GM12878 (cell line): ENCODE results near the gene SSPN. TPM values are rescaled to one million over a fixed set of nuclear protein-coding genes. Genes with fewer than 3 reads are reported as not detected.

Source experiments
- ATAC-seq: fragments of 200-7000 bp; cut with Tn5 transposase; 3 replicates; pipeline ENCODE4 v1.9.1; 2020; ENCODE audit warnings: mild to moderate bottlenecking, moderate library complexity
- BruUV-seq: library from RNA; stranded (reverse); fragments of 400-500 nt; replicated peaks from 2 replicates; lab custom pipeline; 2021; lab: Mats Ljungman, UMichigan
- CTCF ChIA-PET: fragments of 300-600 bp; sonication (Branson Sonifier 250); formaldehyde crosslinking; extraction: SDS; loops from one replicate; lab custom pipeline; 2021; ENCODE audit warnings: inconsistent platforms; lab: Yijun Ruan, JAX
- POLR2A ChIA-PET: fragments of 350-600 bp; formaldehyde crosslinking; extraction: SDS; loops from one replicate; lab custom pipeline; 2021; ENCODE audit warnings: inconsistent platforms; lab: Charles Lee
- RAD21 ChIA-PET: fragments of 300-600 bp; sonication (Branson Sonifier 250); formaldehyde crosslinking; loops from one replicate; lab custom pipeline; 2023; ENCODE audit warnings: antibody characterized with exemption; ENCODE audit not compliant: unreplicated experiment; lab: Charles Lee
- SMC1A ChIA-PET: fragments of 300-600 bp; sonication (Branson Sonifier 250); formaldehyde crosslinking; loops from one replicate; lab custom pipeline; 2023; ENCODE audit not compliant: unreplicated experiment, uncharacterized antibody; lab: Charles Lee
- DNase-seq: peaks from one replicate; pipeline ENCODE4 v3.0.0-alpha.2; 2011; ENCODE audit warnings: low read depth, low spot score
- FAIRE-seq: peaks from 3 replicates; lab custom pipeline; 2011; peaks lifted over from hg19 to GRCh38; lab: Jason Lieb, UNC
- H2AFZ ChIP-seq: 2 replicates; pipeline ENCODE4 v1.6.0; 2011; ENCODE audit warnings: low read depth, low read length, control low read depth; ENCODE audit not compliant: control insufficient read depth
- H3K27ac ChIP-seq: 2 replicates; pipeline ENCODE4 v1.5.1; 2011; ENCODE audit warnings: control low read depth; ENCODE audit not compliant: control insufficient read depth, insufficient read depth
- H3K27me3 ChIP-seq, 2 experiments: replicated peaks in 1 of 2; 2 replicates each; pipeline versions ENCODE4 v1.6.0 to v1.6.1; 2011; ENCODE audit warnings: low read length in 1 of 2; ENCODE audit not compliant: control insufficient read depth in 2 of 2, insufficient read depth in 2 of 2
- H3K36me3 ChIP-seq, 2 experiments: 2 replicates each; pipeline ENCODE4 v1.5.1; 2011; ENCODE audit warnings: low read length in 1 of 2; ENCODE audit not compliant: control insufficient read depth in 2 of 2, insufficient read depth in 2 of 2
- H3K4me1 ChIP-seq: 2 replicates; pipeline ENCODE4 v1.6.1; 2011; ENCODE audit warnings: mild to moderate bottlenecking, low read length, moderate library complexity, mixed read lengths; ENCODE audit not compliant: control insufficient read depth, insufficient read depth
- H3K4me2 ChIP-seq: 2 replicates; pipeline ENCODE4 v1.6.0; 2011; ENCODE audit warnings: control low read depth; ENCODE audit not compliant: control insufficient read depth, insufficient read depth
- H3K4me3 ChIP-seq: fragments of 200-600 bp; sonication (generic); 2 replicates; pipeline ENCODE4 v1.5.1; 2016
- H3K79me2 ChIP-seq: 2 replicates; pipeline ENCODE4 v1.6.0; 2011; ENCODE audit warnings: low read length; ENCODE audit not compliant: control insufficient read depth, insufficient read depth
- H3K9ac ChIP-seq: 2 replicates; pipeline ENCODE4 v1.8.0; 2011; ENCODE audit warnings: low read length, control low read depth, mixed read lengths; ENCODE audit not compliant: control insufficient read depth, insufficient read depth
- H3K9me3 ChIP-seq: replicated peaks from 3 replicates; pipeline ENCODE4 v1.5.1; 2011; ENCODE audit warnings: mild to moderate bottlenecking, low read length; ENCODE audit not compliant: control insufficient read depth, insufficient read depth
- H4K20me1 ChIP-seq: 2 replicates; pipeline ENCODE4 v1.6.0; 2011; ENCODE audit not compliant: control insufficient read depth, insufficient read depth
- ESRRA ChIP-seq: IDR thresholded peaks from 2 replicates; pipeline ENCODE4 v1.6.1; 2012; ENCODE audit warnings: mild to moderate bottlenecking, low read length, improper control_type of control experiment
- PAX5 ChIP-seq: IDR thresholded peaks from 2 replicates; pipeline ENCODE4 v1.6.1; 2011; ENCODE audit warnings: low read depth, low read length, borderline replicate concordance
- SPI1 ChIP-seq: IDR thresholded peaks from 2 replicates; pipeline ENCODE4 v1.6.1; 2011; ENCODE audit warnings: low read depth, mild to moderate bottlenecking, low read length, moderate library complexity, borderline replicate concordance; ENCODE audit not compliant: insufficient read depth
- ZBED1 ChIP-seq: IDR thresholded peaks from 2 replicates; pipeline ENCODE4 v1.6.1; 2016; ENCODE audit warnings: borderline replicate concordance
- WGBS: methylation state at CpG from one replicate; pipeline ENCODE4 v1.1.6; 2016; ENCODE audit warnings: low lambda C conversion rate; ENCODE audit not compliant: insufficient replicate concordance, insufficient coverage; ENCODE audit errors: missing lambda C conversion rate; 5-methylcytosine and 5-hydroxymethylcytosine counted together
- in situ Hi-C: fragments of 300-500 bp; cut with MboI; formaldehyde crosslinking; loops from 9 replicates; pipeline ENCODE4 v1.14.3; 2018; ENCODE audit warnings: mixed read lengths
- intact Hi-C: fragments of 100-400 bp; cut with micrococcal nuclease; formaldehyde crosslinking; loops from one replicate; pipeline ENCODE4 v1.14.2; 2022; ENCODE audit not compliant: unreplicated experiment
- polyA plus RNA-seq, 11 experiments: library from polyadenylated mRNA; depleted of rRNA in 4 of 11; unstranded in 6 of 11; stranded (reverse) in 5 of 11; fragments of >200 nt; fragmentation: Nextera tagmentation in 4 of 11; fragmentation: Illumina TruSeq in 1 of 11; extraction: Ambion mirVana in 4 of 11; extraction: Trizol in 1 of 11; gene quantifications; 1 replicate in 1 of 11; 2 replicates in 10 of 11; pipeline versions ENCODE4 v1.2.1 to v1.2.3, GENCODE V29; 2011 to 2016; ENCODE audit warnings: inconsistent platforms in 2 of 11, missing spikeins in 2 of 11, low read depth in 1 of 11
- total RNA-seq, 4 experiments: library from RNA; depleted of rRNA in 3 of 4; stranded (reverse); fragments of >200 nt in 3 of 4; fragmentation: Illumina TruSeq in 1 of 4; extraction: Trizol in 1 of 4; gene quantifications; 2 replicates each; pipeline versions ENCODE4 v1.2.1 to v1.2.3, GENCODE V29; 2013 to 2021
- TF ChIP-seq, protein P1 (sequence below): fragments of 450-650 bp; IDR thresholded peaks from 2 replicates; pipeline ENCODE4 v1.6.1; 2017; ENCODE audit warnings: low read depth, mild to moderate bottlenecking, moderate library complexity

Gene SSPN
- total and polyA plus RNA-seq, 10 of the 15 experiments (the other 5 are each of a cell fraction or from before 2014, with no cell fraction given) = 0.04 to 0.41 (median 0.28) TPM; not detected in 5

DNA sequence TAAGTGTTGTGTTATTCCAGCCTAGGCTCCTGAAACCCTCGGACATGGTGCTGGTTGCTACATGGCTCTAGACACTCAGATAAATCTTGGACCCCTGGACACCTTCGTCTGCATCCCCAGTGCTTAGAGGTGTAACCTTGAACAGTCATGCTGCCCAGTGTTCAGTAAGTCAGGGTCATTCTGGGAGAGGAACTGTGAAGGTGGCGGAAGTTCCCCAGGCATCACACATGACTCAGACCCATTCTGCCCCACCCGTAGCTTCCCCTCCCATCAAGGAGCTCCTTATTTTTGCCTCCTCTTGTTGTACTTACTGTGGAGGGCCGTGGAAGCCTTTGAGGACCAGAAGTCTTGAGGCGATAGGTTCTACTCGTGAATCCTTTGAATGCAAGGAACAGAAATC, 18.1 kb upstream of the SSPN start:
- Histone ChIP-seq H3K4me2 (no peak overlapping the region), H3K4me1 (peaks cover 4% of the 10 kb centered on the region), H3K9me3 (no peaks in the 10 kb centered on the region; the same call in 2 of the 3 replicates), H3K27me3 (peaks cover 0 to 8% of the 10 kb centered on the region in 2 experiments; a peak in 3 of 4 replicates), H3K27ac (no peak overlapping the region), H2AFZ (no peak overlapping the region), H3K79me2 (no peaks in the 10 kb centered on the region), H3K9ac (no peak overlapping the region), H4K20me1 (no peaks in the 10 kb centered on the region), H3K36me3 (no peaks in the 10 kb centered on the region), H3K4me3 (no peak overlapping the region)
- no peak for FAIRE-seq
- ChIA-PET POLR2A (interaction anchor here (0.7 to 1.4 kb wide), 4 partner anchors 10 to 121 kb away, joined by 3 to 5 read pairs (median 3); no protein-coding TSS in a partner anchor), CTCF (interaction anchor here (0.7 to 2.4 kb wide), 3 partner anchors 10 to 18 kb away, joined by 3 to 6 read pairs (median 5); no protein-coding TSS in a partner anchor), SMC1A (interaction anchor here (1.4 to 3.3 kb wide), 7 partner anchors 10 to 95 kb away, joined by 3 to 11 read pairs (median 6); partner anchors contain the start of gene SSPN), RAD21 (interaction anchor here (0.8 to 3.0 kb wide), 4 partner anchors 21 to 121 kb away, joined by 3 to 10 read pairs (median 4); no protein-coding TSS in a partner anchor)
- in situ Hi-C loops (no loop called here), intact Hi-C loops (no loop called here)
- no peak for DNase-seq
- peak; percentile 89 for ATAC-seq
- TF ChIP-seq SPI1 (peak; percentile 83; the same call in 1 of the 2 replicates), ESRRA (no peak), ZBED1 (no peak), PAX5 (no peak)
- TF ChIP-seq, protein P1, sequence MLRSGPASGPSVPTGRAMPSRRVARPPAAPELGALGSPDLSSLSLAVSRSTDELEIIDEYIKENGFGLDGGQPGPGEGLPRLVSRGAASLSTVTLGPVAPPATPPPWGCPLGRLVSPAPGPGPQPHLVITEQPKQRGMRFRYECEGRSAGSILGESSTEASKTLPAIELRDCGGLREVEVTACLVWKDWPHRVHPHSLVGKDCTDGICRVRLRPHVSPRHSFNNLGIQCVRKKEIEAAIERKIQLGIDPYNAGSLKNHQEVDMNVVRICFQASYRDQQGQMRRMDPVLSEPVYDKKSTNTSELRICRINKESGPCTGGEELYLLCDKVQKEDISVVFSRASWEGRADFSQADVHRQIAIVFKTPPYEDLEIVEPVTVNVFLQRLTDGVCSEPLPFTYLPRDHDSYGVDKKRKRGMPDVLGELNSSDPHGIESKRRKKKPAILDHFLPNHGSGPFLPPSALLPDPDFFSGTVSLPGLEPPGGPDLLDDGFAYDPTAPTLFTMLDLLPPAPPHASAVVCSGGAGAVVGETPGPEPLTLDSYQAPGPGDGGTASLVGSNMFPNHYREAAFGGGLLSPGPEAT = 0 out of 2 replicates have a peak, but pooled peaks have one; percentile 30
- BruUV-seq = no TSS peak
- 42% methylated on average over 7 of the region's 7 CpGs for WGBS
